ENCODE measurements around the gene CCDC78. TPM values are rescaled to one million over a fixed set of nuclear protein-coding genes. Genes with fewer than 3 reads are reported as not detected.

The CCDC78 gene
- total and polyA plus RNA-seq, 2 of the 13 experiments (the other 11 are each of a cell fraction or from before 2014, with no cell fraction given): 0.53 to 1.5 TPM

DNA sequence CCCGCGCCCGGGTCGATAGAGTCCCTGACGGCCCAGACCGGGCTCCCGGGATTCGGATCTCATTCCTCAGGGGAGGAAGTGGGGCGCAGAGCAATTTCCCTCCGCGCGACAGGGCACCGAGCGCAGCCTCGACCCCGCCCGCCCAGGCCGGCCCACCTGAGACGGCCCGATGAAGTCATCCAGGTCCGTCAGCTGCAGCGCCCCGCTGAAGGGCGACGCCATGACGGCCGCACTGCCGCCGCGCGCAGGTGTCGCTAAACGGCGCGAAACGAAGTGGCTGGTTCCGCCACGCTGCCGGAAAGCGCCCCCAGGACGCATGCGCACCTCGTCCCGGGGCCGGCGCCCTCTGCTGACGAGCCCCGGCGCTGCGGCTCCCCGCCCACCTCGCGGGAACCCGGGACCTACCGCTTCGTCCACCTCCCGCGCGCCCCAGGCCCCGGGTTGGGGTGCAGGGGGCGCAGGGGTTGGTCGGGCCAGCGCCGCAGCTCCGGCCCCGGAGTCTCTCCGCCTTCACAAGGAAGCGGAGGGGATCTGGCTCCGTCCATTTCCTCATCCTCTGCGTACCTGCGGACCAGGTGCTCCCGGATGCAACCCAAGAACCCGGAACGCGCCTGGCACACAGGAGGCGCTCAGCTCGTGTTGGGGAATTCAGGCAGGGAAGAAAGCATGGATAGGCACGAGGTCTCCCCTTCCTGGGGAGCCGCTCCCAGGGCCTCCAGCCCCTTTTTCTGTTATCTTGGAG is 14.7 kb upstream of the CCDC78 start, which contains the start of gene CIAO3 (continued):
- TF ChIP-seq, protein P1, sequence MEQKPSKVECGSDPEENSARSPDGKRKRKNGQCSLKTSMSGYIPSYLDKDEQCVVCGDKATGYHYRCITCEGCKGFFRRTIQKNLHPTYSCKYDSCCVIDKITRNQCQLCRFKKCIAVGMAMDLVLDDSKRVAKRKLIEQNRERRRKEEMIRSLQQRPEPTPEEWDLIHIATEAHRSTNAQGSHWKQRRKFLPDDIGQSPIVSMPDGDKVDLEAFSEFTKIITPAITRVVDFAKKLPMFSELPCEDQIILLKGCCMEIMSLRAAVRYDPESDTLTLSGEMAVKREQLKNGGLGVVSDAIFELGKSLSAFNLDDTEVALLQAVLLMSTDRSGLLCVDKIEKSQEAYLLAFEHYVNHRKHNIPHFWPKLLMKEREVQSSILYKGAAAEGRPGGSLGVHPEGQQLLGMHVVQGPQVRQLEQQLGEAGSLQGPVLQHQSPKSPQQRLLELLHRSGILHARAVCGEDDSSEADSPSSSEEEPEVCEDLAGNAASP (CRISPR knock-in tag; IDR thresholded peaks at IDR 0.05; ENCODE audit: borderline replicate concordance): peak; percentile 67
- TF ChIP-seq HMG20B (CRISPR knock-in tag; conservative IDR thresholded peaks at IDR 0.05) (no peak), SMAD3 (CRISPR knock-in tag; IDR thresholded peaks at IDR 0.05) (peak; percentile 39; the same call in 1 of the 2 replicates), JUNB (CRISPR knock-in tag; IDR thresholded peaks at IDR 0.05; ENCODE audit: borderline replicate concordance) (peak; percentile 30; the same call in 1 of the 2 replicates), ZNF773 (CRISPR knock-in tag; IDR thresholded peaks at IDR 0.05; ENCODE audit: borderline replicate concordance) (no peak), TOE1 (CRISPR knock-in tag; IDR thresholded peaks at IDR 0.05) (peak; percentile 78; the same call in 1 of the 2 replicates), SMC3 (IDR thresholded peaks at IDR 0.05; ENCODE audit: low read length) (no peak), HDAC2 (CRISPR knock-in tag; IDR thresholded peaks at IDR 0.05) (peak; percentile 86), SRF (IDR thresholded peaks at IDR 0.05; ENCODE audit: low read depth, low read length) (no peak), ZNF614 (CRISPR knock-in tag; IDR thresholded peaks at IDR 0.05; ENCODE audit: borderline replicate concordance) (peak; percentile 73; the same call in 1 of the 2 replicates), IRF2 (CRISPR knock-in tag; IDR thresholded peaks at IDR 0.05) (peak; percentile 94), ZNF577 (CRISPR knock-in tag; IDR thresholded peaks at IDR 0.05; ENCODE audit: borderline replicate concordance, low read depth) (no peak), ISL2 (CRISPR knock-in tag; IDR thresholded peaks at IDR 0.05) (0 out of 2 replicates have a peak, but pooled peaks have one; percentile 35), POLR2G (IDR thresholded peaks at IDR 0.05; ENCODE audit: low read depth, low read length) (peak; percentile 72), TEAD3 (CRISPR knock-in tag; optimal IDR thresholded peaks at IDR 0.05; ENCODE audit: borderline replicate concordance) (peak; percentile 65)
- TF ChIP-seq, protein P2, sequence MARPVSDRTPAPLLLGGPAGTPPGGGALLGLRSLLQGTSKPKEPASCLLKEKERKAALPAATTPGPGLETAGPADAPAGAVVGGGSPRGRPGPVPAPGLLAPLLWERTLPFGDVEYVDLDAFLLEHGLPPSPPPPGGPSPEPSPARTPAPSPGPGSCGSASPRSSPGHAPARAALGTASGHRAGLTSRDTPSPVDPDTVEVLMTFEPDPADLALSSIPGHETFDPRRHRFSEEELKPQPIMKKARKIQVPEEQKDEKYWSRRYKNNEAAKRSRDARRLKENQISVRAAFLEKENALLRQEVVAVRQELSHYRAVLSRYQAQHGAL (CRISPR knock-in tag; IDR thresholded peaks at IDR 0.05; ENCODE audit: not compliant biosample characterization): no peak
- TF ChIP-seq, protein P3, sequence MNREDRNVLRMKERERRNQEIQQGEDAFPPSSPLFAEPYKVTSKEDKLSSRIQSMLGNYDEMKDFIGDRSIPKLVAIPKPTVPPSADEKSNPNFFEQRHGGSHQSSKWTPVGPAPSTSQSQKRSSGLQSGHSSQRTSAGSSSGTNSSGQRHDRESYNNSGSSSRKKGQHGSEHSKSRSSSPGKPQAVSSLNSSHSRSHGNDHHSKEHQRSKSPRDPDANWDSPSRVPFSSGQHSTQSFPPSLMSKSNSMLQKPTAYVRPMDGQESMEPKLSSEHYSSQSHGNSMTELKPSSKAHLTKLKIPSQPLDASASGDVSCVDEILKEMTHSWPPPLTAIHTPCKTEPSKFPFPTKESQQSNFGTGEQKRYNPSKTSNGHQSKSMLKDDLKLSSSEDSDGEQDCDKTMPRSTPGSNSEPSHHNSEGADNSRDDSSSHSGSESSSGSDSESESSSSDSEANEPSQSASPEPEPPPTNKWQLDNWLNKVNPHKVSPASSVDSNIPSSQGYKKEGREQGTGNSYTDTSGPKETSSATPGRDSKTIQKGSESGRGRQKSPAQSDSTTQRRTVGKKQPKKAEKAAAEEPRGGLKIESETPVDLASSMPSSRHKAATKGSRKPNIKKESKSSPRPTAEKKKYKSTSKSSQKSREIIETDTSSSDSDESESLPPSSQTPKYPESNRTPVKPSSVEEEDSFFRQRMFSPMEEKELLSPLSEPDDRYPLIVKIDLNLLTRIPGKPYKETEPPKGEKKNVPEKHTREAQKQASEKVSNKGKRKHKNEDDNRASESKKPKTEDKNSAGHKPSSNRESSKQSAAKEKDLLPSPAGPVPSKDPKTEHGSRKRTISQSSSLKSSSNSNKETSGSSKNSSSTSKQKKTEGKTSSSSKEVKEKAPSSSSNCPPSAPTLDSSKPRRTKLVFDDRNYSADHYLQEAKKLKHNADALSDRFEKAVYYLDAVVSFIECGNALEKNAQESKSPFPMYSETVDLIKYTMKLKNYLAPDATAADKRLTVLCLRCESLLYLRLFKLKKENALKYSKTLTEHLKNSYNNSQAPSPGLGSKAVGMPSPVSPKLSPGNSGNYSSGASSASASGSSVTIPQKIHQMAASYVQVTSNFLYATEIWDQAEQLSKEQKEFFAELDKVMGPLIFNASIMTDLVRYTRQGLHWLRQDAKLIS (CRISPR knock-in tag; IDR thresholded peaks at IDR 0.05): peak; percentile 58; the same call in 1 of the 2 replicates
- TF ChIP-seq, protein P4, sequence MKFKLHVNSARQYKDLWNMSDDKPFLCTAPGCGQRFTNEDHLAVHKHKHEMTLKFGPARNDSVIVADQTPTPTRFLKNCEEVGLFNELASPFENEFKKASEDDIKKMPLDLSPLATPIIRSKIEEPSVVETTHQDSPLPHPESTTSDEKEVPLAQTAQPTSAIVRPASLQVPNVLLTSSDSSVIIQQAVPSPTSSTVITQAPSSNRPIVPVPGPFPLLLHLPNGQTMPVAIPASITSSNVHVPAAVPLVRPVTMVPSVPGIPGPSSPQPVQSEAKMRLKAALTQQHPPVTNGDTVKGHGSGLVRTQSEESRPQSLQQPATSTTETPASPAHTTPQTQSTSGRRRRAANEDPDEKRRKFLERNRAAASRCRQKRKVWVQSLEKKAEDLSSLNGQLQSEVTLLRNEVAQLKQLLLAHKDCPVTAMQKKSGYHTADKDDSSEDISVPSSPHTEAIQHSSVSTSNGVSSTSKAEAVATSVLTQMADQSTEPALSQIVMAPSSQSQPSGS (CRISPR knock-in tag; IDR thresholded peaks at IDR 0.05): peak; percentile 97
- TF ChIP-seq, protein P5, sequence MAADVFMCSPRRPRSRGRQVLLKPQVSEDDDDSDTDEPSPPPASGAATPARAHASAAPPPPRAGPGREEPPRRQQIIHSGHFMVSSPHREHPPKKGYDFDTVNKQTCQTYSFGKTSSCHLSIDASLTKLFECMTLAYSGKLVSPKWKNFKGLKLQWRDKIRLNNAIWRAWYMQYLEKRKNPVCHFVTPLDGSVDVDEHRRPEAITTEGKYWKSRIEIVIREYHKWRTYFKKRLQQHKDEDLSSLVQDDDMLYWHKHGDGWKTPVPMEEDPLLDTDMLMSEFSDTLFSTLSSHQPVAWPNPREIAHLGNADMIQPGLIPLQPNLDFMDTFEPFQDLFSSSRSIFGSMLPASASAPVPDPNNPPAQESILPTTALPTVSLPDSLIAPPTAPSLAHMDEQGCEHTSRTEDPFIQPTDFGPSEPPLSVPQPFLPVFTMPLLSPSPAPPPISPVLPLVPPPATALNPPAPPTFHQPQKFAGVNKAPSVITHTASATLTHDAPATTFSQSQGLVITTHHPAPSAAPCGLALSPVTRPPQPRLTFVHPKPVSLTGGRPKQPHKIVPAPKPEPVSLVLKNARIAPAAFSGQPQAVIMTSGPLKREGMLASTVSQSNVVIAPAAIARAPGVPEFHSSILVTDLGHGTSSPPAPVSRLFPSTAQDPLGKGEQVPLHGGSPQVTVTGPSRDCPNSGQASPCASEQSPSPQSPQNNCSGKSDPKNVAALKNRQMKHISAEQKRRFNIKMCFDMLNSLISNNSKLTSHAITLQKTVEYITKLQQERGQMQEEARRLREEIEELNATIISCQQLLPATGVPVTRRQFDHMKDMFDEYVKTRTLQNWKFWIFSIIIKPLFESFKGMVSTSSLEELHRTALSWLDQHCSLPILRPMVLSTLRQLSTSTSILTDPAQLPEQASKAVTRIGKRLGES (CRISPR knock-in tag; IDR thresholded peaks at IDR 0.05; ENCODE audit: borderline replicate concordance): no peak
